SW480 (cell line): Measurements from ENCODE around the gene ATP1A1.

ENCODE experiments used
- DNase-seq: peaks from one replicate; pipeline ENCODE4 v3.0.0-alpha.2; 2016; ENCODE audit warnings: low spot score

Gene ATP1A1

GRCh38 chr1:116440731-116441130 lies 67.7 kb downstream of the ATP1A1 start:
- DNase-seq: no peak

DNA sequence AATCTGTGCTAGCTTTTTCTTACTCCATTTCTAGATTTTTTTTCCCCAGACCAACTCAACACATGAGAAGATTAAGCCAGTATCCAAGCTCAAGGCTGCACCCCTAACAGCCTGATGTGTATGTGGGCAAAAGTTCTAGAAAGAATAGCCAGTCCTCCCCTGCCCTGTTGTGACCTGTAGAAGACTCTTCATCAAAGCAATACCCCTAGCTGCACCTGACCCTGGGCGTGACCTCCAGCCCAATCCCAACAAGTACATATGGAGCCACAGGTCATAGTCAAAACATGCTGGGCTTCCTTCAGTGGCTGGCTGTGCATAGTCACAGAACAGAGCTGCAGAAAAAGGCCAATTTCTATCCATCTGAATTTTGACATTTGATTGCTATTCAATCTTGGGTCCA lies 72.5 kb downstream of the ATP1A1 start:
- no peak for DNase-seq

DNA sequence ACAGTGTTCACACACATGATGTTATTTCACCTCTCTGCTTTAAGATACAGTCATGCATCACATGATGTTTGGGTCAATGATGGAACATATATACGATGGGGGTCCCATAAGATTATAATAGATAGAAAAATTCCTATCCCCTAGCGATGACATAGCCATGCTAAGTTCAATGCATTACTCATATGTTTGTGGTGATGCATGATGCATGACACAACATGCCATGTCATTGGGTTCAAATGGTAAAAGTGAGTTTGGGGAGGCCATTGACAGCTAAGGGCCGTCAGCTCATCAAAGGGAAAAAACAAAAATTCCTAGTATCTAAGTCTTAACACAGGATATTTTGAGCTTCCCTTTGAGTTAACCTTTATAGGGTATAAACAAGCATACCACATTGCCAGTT lies 73.6 kb downstream of the ATP1A1 start:
- DNase-seq: no peak

DNA sequence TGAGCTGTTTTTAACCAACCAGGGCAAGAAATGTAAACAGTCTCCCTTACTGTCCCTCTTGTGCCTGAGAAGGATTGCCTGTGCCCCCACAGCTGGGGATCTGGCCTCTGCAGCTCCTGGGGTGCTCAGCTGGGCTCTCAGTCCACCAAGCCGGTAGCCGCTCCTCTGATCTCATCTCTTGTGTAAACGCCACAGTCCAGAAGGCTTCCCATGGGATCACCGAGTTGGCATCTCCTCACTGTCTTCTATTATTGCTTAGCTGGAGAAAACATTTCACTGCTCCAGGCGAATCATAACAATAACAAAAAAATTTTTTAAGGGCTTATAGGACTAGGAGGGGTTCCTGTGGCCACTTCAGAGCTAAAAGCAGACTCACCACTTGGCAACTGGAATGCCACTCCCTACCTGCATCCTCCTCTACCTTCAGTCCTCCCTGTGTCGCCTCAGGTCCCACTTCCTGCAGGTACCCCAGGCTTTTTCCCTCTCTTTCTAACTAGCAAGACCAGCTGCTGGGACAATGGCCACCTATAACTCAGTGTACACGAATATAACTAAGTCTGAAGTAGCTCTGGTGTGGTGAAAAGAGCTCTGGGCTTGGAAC lies 75.8 kb downstream of the ATP1A1 start:
- no peak for DNase-seq

GRCh38 chr1:116449578-116449977 lies 76.5 kb downstream of the ATP1A1 start:
- no peak for DNase-seq

GRCh38 chr1:116451702-116452101 lies 78.7 kb downstream of the ATP1A1 start:
- no peak for DNase-seq

GRCh38 chr1:116453481-116453880 lies 80.4 kb downstream of the ATP1A1 start:
- no peak for DNase-seq

DNA sequence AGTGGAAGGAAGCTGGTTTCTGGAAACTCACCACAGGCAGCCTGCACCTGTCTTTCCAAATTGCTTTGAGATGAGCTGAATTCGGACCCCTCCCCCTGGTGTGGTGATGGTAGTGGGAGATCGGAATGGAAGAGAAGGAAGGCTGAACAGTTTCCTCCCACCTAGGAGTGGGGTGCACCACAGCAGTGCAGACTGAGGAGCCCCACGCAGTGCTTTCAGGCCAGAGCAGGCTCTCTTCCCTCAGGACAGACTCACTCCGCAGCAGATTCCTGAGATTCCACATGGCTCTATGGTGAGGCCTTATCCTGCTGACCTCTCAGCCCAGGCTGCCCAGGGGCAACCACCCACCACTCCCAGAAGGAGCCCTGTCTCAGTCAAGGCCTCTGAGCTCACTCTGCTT lies 80.9 kb downstream of the ATP1A1 start:
- DNase-seq: no peak
